ENCODE measurements around the gene EXOC1L. TPM values are rescaled to one million over a fixed set of nuclear protein-coding genes. Genes with fewer than 3 reads are reported as not detected.

The EXOC1L gene
- polyA plus RNA-seq, 3 donors: not detected

- Histone ChIP-seq H4K20me1 (ENCODE audit: insufficient read depth, low read length) (peaks cover 9% of the 10 kb centered on the region), H3K4me3 (replicated peaks in 1 of 3; ENCODE audit: low read depth in 2 of 3, low read length in 3 of 3) (no peak overlapping the region), H3K9ac (ENCODE audit: insufficient read depth, low read length, poor library complexity, severe bottlenecking) (no peak overlapping the region), H3K4me1 (ENCODE audit: control insufficient read depth in 1 of 2, insufficient read depth in 2 of 2, low read length in 2 of 2) (peaks cover 8 to 15% of the 10 kb centered on the region in 2 donors), H3K79me2 (ENCODE audit: insufficient read depth, low read length) (peaks cover 62% of the 10 kb centered on the region), H2AFZ (ENCODE audit: insufficient read depth, low read depth, low read length, poor library complexity, severe bottlenecking) (no peak overlapping the region), H3K36me3 (replicated peaks in 1 of 2; ENCODE audit: control insufficient read depth in 1 of 2, insufficient read depth in 2 of 2, low read length in 2 of 2) (peaks cover 40 to 47% of the 10 kb centered on the region in 2 donors), H3K4me2 (replicated peaks; ENCODE audit: extremely low read depth, low read length, poor library complexity, severe bottlenecking) (no peak overlapping the region), H3K9me3 (replicated peaks in 1 of 2; ENCODE audit: control insufficient read depth in 1 of 2, insufficient read depth in 1 of 2, low read length in 2 of 2) (no peaks in the 10 kb centered on the region), H3K27me3 (ENCODE audit: control insufficient read depth in 2 of 2, insufficient read depth in 2 of 2, low read length in 2 of 2) (no peaks in the 10 kb centered on the region), H3K27ac (ENCODE audit: low read depth in 1 of 2, low read length in 2 of 2) (no peak overlapping the region)
- peaks cover 8% of the 10 kb centered on the region for H3K4me1 Mint-ChIP-seq
- no peaks in the 10 kb centered on the region for H3K27me3 Mint-ChIP-seq (ENCODE audit: low read depth in 3 of 3)
- DNase-seq: no peak
- TF ChIP-seq, protein P1, sequence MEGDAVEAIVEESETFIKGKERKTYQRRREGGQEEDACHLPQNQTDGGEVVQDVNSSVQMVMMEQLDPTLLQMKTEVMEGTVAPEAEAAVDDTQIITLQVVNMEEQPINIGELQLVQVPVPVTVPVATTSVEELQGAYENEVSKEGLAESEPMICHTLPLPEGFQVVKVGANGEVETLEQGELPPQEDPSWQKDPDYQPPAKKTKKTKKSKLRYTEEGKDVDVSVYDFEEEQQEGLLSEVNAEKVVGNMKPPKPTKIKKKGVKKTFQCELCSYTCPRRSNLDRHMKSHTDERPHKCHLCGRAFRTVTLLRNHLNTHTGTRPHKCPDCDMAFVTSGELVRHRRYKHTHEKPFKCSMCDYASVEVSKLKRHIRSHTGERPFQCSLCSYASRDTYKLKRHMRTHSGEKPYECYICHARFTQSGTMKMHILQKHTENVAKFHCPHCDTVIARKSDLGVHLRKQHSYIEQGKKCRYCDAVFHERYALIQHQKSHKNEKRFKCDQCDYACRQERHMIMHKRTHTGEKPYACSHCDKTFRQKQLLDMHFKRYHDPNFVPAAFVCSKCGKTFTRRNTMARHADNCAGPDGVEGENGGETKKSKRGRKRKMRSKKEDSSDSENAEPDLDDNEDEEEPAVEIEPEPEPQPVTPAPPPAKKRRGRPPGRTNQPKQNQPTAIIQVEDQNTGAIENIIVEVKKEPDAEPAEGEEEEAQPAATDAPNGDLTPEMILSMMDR (IDR thresholded peaks at IDR 0.05): no peak
- H3K27ac Mint-ChIP-seq: no peak overlapping the region
- no peak overlapping the region for H3K4me3 Mint-ChIP-seq
- H3K9me3 Mint-ChIP-seq: peaks cover 0 to 11% (median 2%) of the 10 kb centered on the region in 7 donors
- intact Hi-C loops (cut with micrococcal nuclease): loop anchor here in 1 of 2 donors (10.0 kb wide), 3 partner anchors 87 to 513 kb away; partner anchors contain the start of genes CEP135 and SRD5A3
- H3K36me3 Mint-ChIP-seq: peaks cover 40 to 46% of the 10 kb centered on the region in 2 donors
- WGBS (ENCODE audit: insufficient coverage): no CpG with 5 or more reads among the region's 1 CpG
Observed at GRCh38 chr4:55857586-55857985, 38.0 kb downstream of the EXOC1L start.

DNA sequence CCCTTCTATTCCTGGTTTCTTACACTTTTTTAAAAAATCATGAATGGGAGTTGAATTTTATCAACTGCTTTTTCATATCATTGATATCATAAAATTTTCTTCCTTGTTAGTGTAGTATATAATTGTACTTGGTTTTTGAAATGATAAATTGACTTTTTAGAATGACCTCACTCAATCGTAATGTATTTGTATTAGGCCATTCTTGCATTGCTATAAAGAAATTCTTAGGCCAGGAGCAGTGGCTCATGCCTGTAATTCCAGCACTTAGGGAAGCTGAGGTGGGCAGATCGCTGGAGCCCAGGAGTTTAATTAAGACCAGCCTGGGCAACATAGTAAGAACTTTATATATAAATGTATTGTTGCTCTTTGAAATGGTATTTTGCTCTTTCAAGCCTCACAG lies 40.1 kb downstream of the EXOC1L start:
- peaks cover 49% of the 10 kb centered on the region for H3K79me2 ChIP-seq (ENCODE audit: insufficient read depth, low read length)
- H3K27ac Mint-ChIP-seq: no peak overlapping the region
- peaks cover 54 to 67% of the 10 kb centered on the region in 2 donors for H3K36me3 ChIP-seq (replicated peaks in 1 of 2; ENCODE audit: control insufficient read depth in 1 of 2, insufficient read depth in 2 of 2, low read length in 2 of 2)
- H3K4me3 ChIP-seq (replicated peaks in 1 of 3; ENCODE audit: low read depth in 2 of 3, low read length in 3 of 3): no peak overlapping the region
- TF ChIP-seq, protein P1 (IDR thresholded peaks at IDR 0.05): no peak
- peaks cover 5% of the 10 kb centered on the region for H3K4me1 Mint-ChIP-seq
- no peaks in the 10 kb centered on the region for H3K27me3 Mint-ChIP-seq (ENCODE audit: low read depth in 3 of 3)
- WGBS (ENCODE audit: insufficient coverage): 100% methylated on average over 1 of the region's 2 CpGs
- H3K4me1 ChIP-seq (ENCODE audit: control insufficient read depth in 1 of 2, insufficient read depth in 2 of 2, low read length in 2 of 2): peaks cover 1 to 8% of the 10 kb centered on the region in 2 donors
- no peak overlapping the region for H3K4me2 ChIP-seq (replicated peaks; ENCODE audit: extremely low read depth, low read length, poor library complexity, severe bottlenecking)
- no peak overlapping the region for H3K4me3 Mint-ChIP-seq
- H3K27ac ChIP-seq (ENCODE audit: low read depth in 1 of 2, low read length in 2 of 2): no peak overlapping the region
- DNase-seq: no peak
- H3K27me3 ChIP-seq (ENCODE audit: control insufficient read depth in 2 of 2, insufficient read depth in 2 of 2, low read length in 2 of 2): no peaks in the 10 kb centered on the region
- H4K20me1 ChIP-seq (ENCODE audit: insufficient read depth, low read length): peaks cover 9% of the 10 kb centered on the region
- H2AFZ ChIP-seq (ENCODE audit: insufficient read depth, low read depth, low read length, poor library complexity, severe bottlenecking): no peak overlapping the region
- intact Hi-C loops (cut with micrococcal nuclease): loop anchor here in 1 of 2 donors (10.0 kb wide), 3 partner anchors 85 to 515 kb away; partner anchors contain the start of genes CEP135 and SRD5A3
- H3K36me3 Mint-ChIP-seq: peaks cover 51 to 61% of the 10 kb centered on the region in 2 donors
- H3K9me3 Mint-ChIP-seq: peaks cover 0 to 5% (median 0%) of the 10 kb centered on the region in 7 donors
- no peak overlapping the region for H3K9ac ChIP-seq (ENCODE audit: insufficient read depth, low read length, poor library complexity, severe bottlenecking)
- H3K9me3 ChIP-seq (replicated peaks in 1 of 2; ENCODE audit: control insufficient read depth in 1 of 2, insufficient read depth in 1 of 2, low read length in 2 of 2): no peaks in the 10 kb centered on the region

All from CD14-positive monocyte (primary cell).